Activated CD4-positive, CD25-positive, alpha-beta regulatory T cell treated with anti-CD3 and anti-CD28 coated beads, Interleukin-2, amount 50 U/mL, for 24 hours (primary cell): ENCODE data around the gene MED12L.

Experiments used
- ATAC-seq, 2 donors: fragments of 150-1000 bp; cut with Tn5 transposase; one replicate each; pipeline ENCODE4 v1.10.0; 2021; ENCODE audit warnings: mild to moderate bottlenecking in 1 of 2, moderate library complexity in 1 of 2

Gene MED12L

GRCh38 chr3:151135541-151136337, 50.3 kb downstream of the MED12L start:
- peak; percentile 70 to 87 for ATAC-seq

GRCh38 chr3:151142929-151143328, 57.5 kb downstream of the MED12L start:
- no peak for ATAC-seq

GRCh38 chr3:151144016-151144415, 58.6 kb downstream of the MED12L start:
- ATAC-seq = no peak

- ATAC-seq = no peak
Observed at GRCh38 chr3:151144760-151145159, 59.3 kb downstream of the MED12L start.

GRCh38 chr3:151145713-151146070, 60.2 kb downstream of the MED12L start:
- ATAC-seq = no peak

GRCh38 chr3:151146071-151146730, 60.7 kb downstream of the MED12L start:
- ATAC-seq = peak; percentile 67 to 69

- ATAC-seq = no peak
Observed at GRCh38 chr3:151146731-151147091, 61.2 kb downstream of the MED12L start.

- no peak for ATAC-seq
Observed at GRCh38 chr3:151147299-151147698, 61.8 kb downstream of the MED12L start.

GRCh38 chr3:151152455-151153079, 67.1 kb downstream of the MED12L start:
- ATAC-seq = no peak

GRCh38 chr3:151154566-151154965, 69.1 kb downstream of the MED12L start:
- no peak for ATAC-seq

GRCh38 chr3:151155409-151156128, 70.1 kb downstream of the MED12L start:
- no peak for ATAC-seq

GRCh38 chr3:151156618-151157216, 71.3 kb downstream of the MED12L start:
- peak; percentile 61 to 79 for ATAC-seq

- ATAC-seq = no peak
Observed at GRCh38 chr3:151159806-151160205, 74.3 kb downstream of the MED12L start.

GRCh38 chr3:151165226-151165625, 79.8 kb downstream of the MED12L start:
- ATAC-seq = no peak

GRCh38 chr3:151166161-151166560, 80.7 kb downstream of the MED12L start:
- no peak for ATAC-seq

- peak; percentile 77 to 79 for ATAC-seq
Observed at GRCh38 chr3:151168269-151169094, 83.0 kb downstream of the MED12L start.

- no peak for ATAC-seq
Observed at GRCh38 chr3:151169262-151169947, 83.9 kb downstream of the MED12L start.

- peak in 1 of 2 donors; percentile 22 for ATAC-seq
Observed at GRCh38 chr3:151169948-151170679, 84.7 kb downstream of the MED12L start.

- ATAC-seq = peak; percentile 39 to 44
Observed at GRCh38 chr3:151171145-151171757, 85.8 kb downstream of the MED12L start.

GRCh38 chr3:151174351-151174750, 88.9 kb downstream of the MED12L start:
- ATAC-seq = no peak
